CD8-positive, alpha-beta memory T cell (primary cell): Measurements from ENCODE around the gene DPH3. TPM values are rescaled to one million over a fixed set of nuclear protein-coding genes. Genes with fewer than 3 reads are reported as not detected.

Source experiments
- CTCF ChIA-PET: fragments of 350-600 bp; sonication (Branson Sonifier 250); formaldehyde crosslinking; loops from one replicate; lab custom pipeline; 2021; ENCODE audit warnings: antibody characterized with exemption; lab: Charles Lee
- POLR2A ChIA-PET: fragments of 350-600 bp; sonication (Branson Sonifier 250); formaldehyde crosslinking; loops from one replicate; lab custom pipeline; 2021; ENCODE audit warnings: antibody characterized with exemption; lab: Charles Lee
- DNase-seq, 5 donors: peaks; one replicate each; pipeline versions ENCODE4 v3.0.0 to v3.0.0-alpha.2; 2020 to 2022; ENCODE audit warnings: mixed read lengths in 1 of 5
- H3K27ac ChIP-seq: one replicate; pipeline ENCODE4 v1.7.0; 2013; ENCODE audit warnings: low read depth, mild to moderate bottlenecking, low read length, moderate library complexity
- H3K27me3 ChIP-seq: 2 replicates; pipeline ENCODE4 v1.7.0; 2013; ENCODE audit warnings: low read length, mild to moderate bottlenecking; ENCODE audit not compliant: insufficient read depth, poor library complexity, severe bottlenecking
- H3K36me3 ChIP-seq: 2 replicates; pipeline ENCODE4 v1.7.0; 2013; ENCODE audit warnings: mild to moderate bottlenecking, low read length, moderate library complexity; ENCODE audit not compliant: insufficient read depth
- H3K4me1 ChIP-seq: 2 replicates; pipeline ENCODE4 v1.7.0; 2013; ENCODE audit warnings: mild to moderate bottlenecking, low read length, moderate library complexity; ENCODE audit not compliant: insufficient read depth
- H3K4me3 ChIP-seq: 2 replicates; pipeline ENCODE4 v1.7.0; 2013; ENCODE audit warnings: mild to moderate bottlenecking, low read length
- H3K9me3 ChIP-seq: 2 replicates; pipeline ENCODE4 v1.7.0; 2013; ENCODE audit warnings: mild to moderate bottlenecking, low read length
- H3K27ac Mint-ChIP-seq, 8 donors: one replicate each; pipeline ENCODE4 v1.8.0; 2020 to 2021; ENCODE audit warnings: mixed read lengths in 8 of 8, mild to moderate bottlenecking in 6 of 8, inconsistent platforms in 3 of 8, moderate library complexity in 3 of 8
- H3K27me3 Mint-ChIP-seq, 2 donors: one replicate each; pipeline ENCODE4 v1.8.0; 2020 to 2021; ENCODE audit warnings: mixed read lengths in 2 of 2, mild to moderate bottlenecking in 1 of 2, moderate library complexity in 1 of 2
- H3K36me3 Mint-ChIP-seq, 3 donors: one replicate each; pipeline ENCODE4 v1.8.0; 2020 to 2021; ENCODE audit warnings: mixed read lengths in 3 of 3, inconsistent platforms in 1 of 3, mild to moderate bottlenecking in 1 of 3
- H3K4me1 Mint-ChIP-seq, 3 donors: one replicate each; pipeline ENCODE4 v1.8.0; 2020 to 2021; ENCODE audit warnings: mixed read lengths in 3 of 3, inconsistent platforms in 1 of 3, mild to moderate bottlenecking in 1 of 3
- H3K4me3 Mint-ChIP-seq, 7 donors: one replicate each; pipeline ENCODE4 v1.8.0; 2020 to 2021; ENCODE audit warnings: mixed read lengths in 7 of 7, mild to moderate bottlenecking in 6 of 7, moderate library complexity in 4 of 7, inconsistent platforms in 2 of 7
- H3K9me3 Mint-ChIP-seq, 5 donors: one replicate each; pipeline ENCODE4 v1.8.0; 2020 to 2022; ENCODE audit warnings: mixed read lengths in 5 of 5, mild to moderate bottlenecking in 3 of 5, moderate library complexity in 2 of 5, inconsistent platforms in 1 of 5
- polyA plus RNA-seq: library from polyadenylated mRNA; unstranded; fragments of 300-500 nt; fragmentation: Illumina TruSeq; gene quantifications from one replicate; pipeline ENCODE4 v1.2.3, GENCODE V29; 2021
- total RNA-seq, 2 experiments: library from RNA; stranded (reverse); gene quantifications; one replicate each; pipeline ENCODE4 v1.2.3, GENCODE V29; 2021

The DPH3 gene
- total and polyA plus RNA-seq, 3 experiments from 2014 or later, result 29.9 to 32.8 (median 31.7) TPM

- peaks cover 8% of the 10 kb centered on the region for H3K36me3 ChIP-seq
- DNase-seq, result no peak
- no peaks in the 10 kb centered on the region for H3K27me3 ChIP-seq
- no peaks in the 10 kb centered on the region for H3K9me3 ChIP-seq
- peaks cover 0 to 33% (median 6%) of the 10 kb centered on the region in 3 donors for H3K36me3 Mint-ChIP-seq
- no peaks in the 10 kb centered on the region for H3K9me3 Mint-ChIP-seq
- no peak overlapping the region for H3K27ac ChIP-seq
- no peaks in the 10 kb centered on the region for H3K27me3 Mint-ChIP-seq
- H3K4me1 Mint-ChIP-seq, result peaks cover 0 to 9% (median 0%) of the 10 kb centered on the region in 3 donors
- H3K4me3 Mint-ChIP-seq, result no peak overlapping the region
- H3K27ac Mint-ChIP-seq, result no peak overlapping the region
- no peaks in the 10 kb centered on the region for H3K4me1 ChIP-seq
- ChIA-PET POLR2A (no interaction called here), CTCF (no interaction called here)
- no peak overlapping the region for H3K4me3 ChIP-seq
Observed at GRCh38 chr3:16257309-16257708, 7.4 kb downstream of the DPH3 start.

GRCh38 chr3:16255726-16256125, 9.0 kb downstream of the DPH3 start:
- CTCF ChIA-PET, result interaction anchor here (1.6 kb wide), 1 partner anchor 9 kb away, joined by 3 read pairs; the partner anchor contains the start of gene DPH3
- POLR2A ChIA-PET, result no interaction called here
- Mint-ChIP-seq H3K27ac (no peak overlapping the region), H3K36me3 (peaks cover 0 to 26% (median 6%) of the 10 kb centered on the region in 3 donors), H3K4me3 (no peak overlapping the region), H3K9me3 (no peaks in the 10 kb centered on the region), H3K27me3 (no peaks in the 10 kb centered on the region), H3K4me1 (peaks cover 0 to 9% (median 0%) of the 10 kb centered on the region in 3 donors)
- H3K9me3 ChIP-seq, result no peaks in the 10 kb centered on the region
- H3K4me1 ChIP-seq, result no peaks in the 10 kb centered on the region
- no peak overlapping the region for H3K27ac ChIP-seq
- no peak for DNase-seq
- peaks cover 8% of the 10 kb centered on the region for H3K36me3 ChIP-seq
- no peaks in the 10 kb centered on the region for H3K27me3 ChIP-seq
- no peak overlapping the region for H3K4me3 ChIP-seq

GRCh38 chr3:16255326-16255725, 9.4 kb downstream of the DPH3 start:
- Histone ChIP-seq H3K4me1 (no peaks in the 10 kb centered on the region), H3K27ac (no peak overlapping the region), H3K36me3 (peaks cover 8% of the 10 kb centered on the region), H3K9me3 (no peaks in the 10 kb centered on the region), H3K4me3 (no peak overlapping the region), H3K27me3 (no peaks in the 10 kb centered on the region)
- no peak for DNase-seq
- peak overlapping the region in 1 of 8 donors; percentile 88 for H3K27ac Mint-ChIP-seq
- peaks cover 0 to 23% (median 6%) of the 10 kb centered on the region in 3 donors for H3K36me3 Mint-ChIP-seq
- no peaks in the 10 kb centered on the region for H3K27me3 Mint-ChIP-seq
- peaks cover 0 to 9% (median 0%) of the 10 kb centered on the region in 3 donors for H3K4me1 Mint-ChIP-seq
- H3K9me3 Mint-ChIP-seq, result no peaks in the 10 kb centered on the region
- POLR2A ChIA-PET, result no interaction called here
- H3K4me3 Mint-ChIP-seq, result no peak overlapping the region
- CTCF ChIA-PET, result interaction anchor here (1.0 to 1.6 kb wide), 2 partner anchors 9 to 12 kb away, joined by 3 read pairs; partner anchors contain the start of gene DPH3

- peaks cover 6% of the 10 kb centered on the region for H3K36me3 ChIP-seq
- no peak overlapping the region for H3K27ac ChIP-seq
- H3K27ac Mint-ChIP-seq, result peak overlapping the region in 1 of 8 donors; percentile 88
- no peak overlapping the region for H3K4me3 ChIP-seq
- H3K9me3 ChIP-seq, result no peaks in the 10 kb centered on the region
- H3K9me3 Mint-ChIP-seq, result no peaks in the 10 kb centered on the region
- H3K36me3 Mint-ChIP-seq, result peaks cover 0 to 19% (median 4%) of the 10 kb centered on the region in 3 donors
- H3K4me1 ChIP-seq, result no peaks in the 10 kb centered on the region
- DNase-seq, result no peak
- ChIA-PET POLR2A (no interaction called here), CTCF (interaction anchor here (1.0 to 1.6 kb wide), 2 partner anchors 10 to 11 kb away, joined by 3 read pairs; partner anchors contain the start of gene DPH3)
- H3K4me1 Mint-ChIP-seq, result peaks cover 0 to 9% (median 0%) of the 10 kb centered on the region in 3 donors
- no peaks in the 10 kb centered on the region for H3K27me3 ChIP-seq
- H3K4me3 Mint-ChIP-seq, result no peak overlapping the region
- no peaks in the 10 kb centered on the region for H3K27me3 Mint-ChIP-seq
Observed at GRCh38 chr3:16254916-16255315, 9.8 kb downstream of the DPH3 start.

- Mint-ChIP-seq H3K9me3 (no peaks in the 10 kb centered on the region), H3K36me3 (peaks cover 0 to 7% (median 3%) of the 10 kb centered on the region in 3 donors), H3K4me3 (no peak overlapping the region), H3K4me1 (peaks cover 0 to 6% (median 0%) of the 10 kb centered on the region in 3 donors), H3K27me3 (no peaks in the 10 kb centered on the region), H3K27ac (no peak overlapping the region)
- POLR2A ChIA-PET, result no interaction called here
- Histone ChIP-seq H3K4me3 (no peak overlapping the region), H3K27ac (no peak overlapping the region), H3K36me3 (no peaks in the 10 kb centered on the region), H3K27me3 (no peaks in the 10 kb centered on the region), H3K4me1 (no peaks in the 10 kb centered on the region), H3K9me3 (no peaks in the 10 kb centered on the region)
- CTCF ChIA-PET, result interaction anchor here (0.8 kb wide), 1 partner anchor 12 kb away, joined by 3 read pairs; the partner anchor contains the start of genes DPH3 and OXNAD1
- DNase-seq, result no peak
Observed at GRCh38 chr3:16253601-16254000, 11.1 kb downstream of the DPH3 start.

GRCh38 chr3:16252988-16253387, 11.8 kb downstream of the DPH3 start:
- H3K27me3 Mint-ChIP-seq, result no peaks in the 10 kb centered on the region
- H3K27me3 ChIP-seq, result no peaks in the 10 kb centered on the region
- H3K9me3 Mint-ChIP-seq, result no peaks in the 10 kb centered on the region
- H3K27ac ChIP-seq, result no peak overlapping the region
- H3K4me1 ChIP-seq, result no peaks in the 10 kb centered on the region
- H3K27ac Mint-ChIP-seq, result peak overlapping the region in 1 of 8 donors; percentile 5
- no peaks in the 10 kb centered on the region for H3K9me3 ChIP-seq
- H3K36me3 ChIP-seq, result no peaks in the 10 kb centered on the region
- no peak overlapping the region for H3K4me3 Mint-ChIP-seq
- H3K4me3 ChIP-seq, result no peak overlapping the region
- ChIA-PET POLR2A (no interaction called here), CTCF (interaction anchor here (0.8 kb wide), 1 partner anchor 12 kb away, joined by 3 read pairs; the partner anchor contains the start of genes DPH3 and OXNAD1)
- DNase-seq, result no peak
- H3K4me1 Mint-ChIP-seq, result peaks cover 0 to 9% (median 0%) of the 10 kb centered on the region in 3 donors
- H3K36me3 Mint-ChIP-seq, result peaks cover 0 to 7% (median 3%) of the 10 kb centered on the region in 3 donors

GRCh38 chr3:16252243-16252978, 12.3 kb downstream of the DPH3 start:
- H3K4me1 ChIP-seq, result no peaks in the 10 kb centered on the region
- H3K36me3 ChIP-seq, result no peaks in the 10 kb centered on the region
- Mint-ChIP-seq H3K36me3 (peaks cover 0 to 7% (median 3%) of the 10 kb centered on the region in 3 donors), H3K4me3 (no peak overlapping the region), H3K27ac (peak overlapping the region in 1 of 8 donors; percentile 21), H3K27me3 (no peaks in the 10 kb centered on the region), H3K9me3 (no peaks in the 10 kb centered on the region), H3K4me1 (peaks cover under 1 to 14% (median 2%) of the 10 kb centered on the region in 3 donors)
- no peak overlapping the region for H3K27ac ChIP-seq
- DNase-seq, result no peak
- POLR2A ChIA-PET, result interaction anchor here (0.6 to 1.1 kb wide), 2 partner anchors 12 to 395 kb away, joined by 3 to 4 read pairs; partner anchors contain the start of gene DPH3
- CTCF ChIA-PET, result no interaction called here
- no peak overlapping the region for H3K4me3 ChIP-seq
- no peaks in the 10 kb centered on the region for H3K27me3 ChIP-seq
- no peaks in the 10 kb centered on the region for H3K9me3 ChIP-seq
